ENCODE measurements around the gene PRPH. TPM values are rescaled to one million over a fixed set of nuclear protein-coding genes. Genes with fewer than 3 reads are reported as not detected.

Gene PRPH
- polyA plus RNA-seq, 3 donors = not detected

DNA sequence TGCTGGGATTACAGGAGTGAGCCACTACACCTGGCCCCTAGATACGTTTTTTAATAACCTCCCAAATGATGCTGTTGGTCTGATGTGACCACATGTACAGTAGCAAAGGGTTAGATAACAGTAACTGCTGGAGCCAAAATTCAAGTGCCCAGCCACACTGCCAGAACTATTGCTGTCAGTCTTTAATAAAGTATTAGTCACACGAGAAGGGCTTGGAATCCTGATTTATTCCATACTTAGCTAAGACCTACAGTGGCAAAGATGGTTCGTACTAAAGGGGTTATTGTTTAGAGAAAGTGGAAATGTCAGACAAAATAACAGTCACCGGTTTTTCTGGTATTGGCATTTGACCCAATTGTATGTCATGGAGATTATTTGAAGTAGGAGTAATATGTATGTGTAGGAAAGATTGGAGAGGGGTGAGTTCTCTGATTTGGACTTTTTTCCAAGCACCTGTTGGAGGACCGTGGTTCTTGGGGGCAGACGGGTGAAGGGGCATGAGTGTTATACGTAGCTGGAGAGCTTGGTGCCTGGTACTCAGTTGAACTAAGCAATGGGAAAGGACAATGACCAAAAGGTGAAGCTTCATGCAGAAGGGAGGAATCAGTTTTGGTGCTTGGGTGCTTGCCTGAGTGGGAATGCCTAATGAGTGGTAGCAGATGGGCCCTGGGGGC, 20.4 kb upstream of the PRPH start:
- H3K36me3 ChIP-seq (replicated peaks in 1 of 2; ENCODE audit: control insufficient read depth in 1 of 2, insufficient read depth in 2 of 2, low read length in 2 of 2) = peaks cover 45 to 47% of the 10 kb centered on the region in 2 donors
- H3K9me3 ChIP-seq (replicated peaks in 1 of 2; ENCODE audit: control insufficient read depth in 1 of 2, insufficient read depth in 1 of 2, low read length in 2 of 2) = no peaks in the 10 kb centered on the region
- no peak overlapping the region for H3K27ac ChIP-seq (ENCODE audit: low read depth in 1 of 2, low read length in 2 of 2)
- Mint-ChIP-seq H3K9me3 (no peaks in the 10 kb centered on the region), H3K27me3 (ENCODE audit: low read depth in 3 of 3) (peaks cover 0 to 3% (median 2%) of the 10 kb centered on the region in 3 donors), H3K4me3 (no peak overlapping the region), H3K27ac (peak overlapping the region in 2 of 7 donors; percentile 21 to 57), H3K36me3 (peaks cover 38 to 46% of the 10 kb centered on the region in 2 donors), H3K4me1 (peaks cover 4% of the 10 kb centered on the region)
- DNase-seq = no peak
- no peak overlapping the region for H3K4me2 ChIP-seq (replicated peaks; ENCODE audit: extremely low read depth, low read length, poor library complexity, severe bottlenecking)
- peaks cover 2 to 3% of the 10 kb centered on the region in 2 donors for H3K4me1 ChIP-seq (ENCODE audit: control insufficient read depth in 1 of 2, insufficient read depth in 2 of 2, low read length in 2 of 2)
- peaks cover 16% of the 10 kb centered on the region for H3K79me2 ChIP-seq (ENCODE audit: insufficient read depth, low read length)
- intact Hi-C loops (cut with micrococcal nuclease) = no loop called here
- TF ChIP-seq, protein P1, sequence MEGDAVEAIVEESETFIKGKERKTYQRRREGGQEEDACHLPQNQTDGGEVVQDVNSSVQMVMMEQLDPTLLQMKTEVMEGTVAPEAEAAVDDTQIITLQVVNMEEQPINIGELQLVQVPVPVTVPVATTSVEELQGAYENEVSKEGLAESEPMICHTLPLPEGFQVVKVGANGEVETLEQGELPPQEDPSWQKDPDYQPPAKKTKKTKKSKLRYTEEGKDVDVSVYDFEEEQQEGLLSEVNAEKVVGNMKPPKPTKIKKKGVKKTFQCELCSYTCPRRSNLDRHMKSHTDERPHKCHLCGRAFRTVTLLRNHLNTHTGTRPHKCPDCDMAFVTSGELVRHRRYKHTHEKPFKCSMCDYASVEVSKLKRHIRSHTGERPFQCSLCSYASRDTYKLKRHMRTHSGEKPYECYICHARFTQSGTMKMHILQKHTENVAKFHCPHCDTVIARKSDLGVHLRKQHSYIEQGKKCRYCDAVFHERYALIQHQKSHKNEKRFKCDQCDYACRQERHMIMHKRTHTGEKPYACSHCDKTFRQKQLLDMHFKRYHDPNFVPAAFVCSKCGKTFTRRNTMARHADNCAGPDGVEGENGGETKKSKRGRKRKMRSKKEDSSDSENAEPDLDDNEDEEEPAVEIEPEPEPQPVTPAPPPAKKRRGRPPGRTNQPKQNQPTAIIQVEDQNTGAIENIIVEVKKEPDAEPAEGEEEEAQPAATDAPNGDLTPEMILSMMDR (IDR thresholded peaks at IDR 0.05) = no peak
- H3K27me3 ChIP-seq (ENCODE audit: control insufficient read depth in 2 of 2, insufficient read depth in 2 of 2, low read length in 2 of 2) = no peaks in the 10 kb centered on the region
- H3K9ac ChIP-seq (ENCODE audit: insufficient read depth, low read length, poor library complexity, severe bottlenecking) = no peak overlapping the region
- H3K4me3 ChIP-seq (replicated peaks in 1 of 3; ENCODE audit: low read depth in 2 of 3, low read length in 3 of 3) = no peak overlapping the region
- 88% methylated on average over 5 of the region's 7 CpGs for WGBS (ENCODE audit: insufficient coverage)
- H4K20me1 ChIP-seq (ENCODE audit: insufficient read depth, low read length) = peaks cover 27% of the 10 kb centered on the region
- no peak overlapping the region for H2AFZ ChIP-seq (ENCODE audit: insufficient read depth, low read depth, low read length, poor library complexity, severe bottlenecking)

DNA sequence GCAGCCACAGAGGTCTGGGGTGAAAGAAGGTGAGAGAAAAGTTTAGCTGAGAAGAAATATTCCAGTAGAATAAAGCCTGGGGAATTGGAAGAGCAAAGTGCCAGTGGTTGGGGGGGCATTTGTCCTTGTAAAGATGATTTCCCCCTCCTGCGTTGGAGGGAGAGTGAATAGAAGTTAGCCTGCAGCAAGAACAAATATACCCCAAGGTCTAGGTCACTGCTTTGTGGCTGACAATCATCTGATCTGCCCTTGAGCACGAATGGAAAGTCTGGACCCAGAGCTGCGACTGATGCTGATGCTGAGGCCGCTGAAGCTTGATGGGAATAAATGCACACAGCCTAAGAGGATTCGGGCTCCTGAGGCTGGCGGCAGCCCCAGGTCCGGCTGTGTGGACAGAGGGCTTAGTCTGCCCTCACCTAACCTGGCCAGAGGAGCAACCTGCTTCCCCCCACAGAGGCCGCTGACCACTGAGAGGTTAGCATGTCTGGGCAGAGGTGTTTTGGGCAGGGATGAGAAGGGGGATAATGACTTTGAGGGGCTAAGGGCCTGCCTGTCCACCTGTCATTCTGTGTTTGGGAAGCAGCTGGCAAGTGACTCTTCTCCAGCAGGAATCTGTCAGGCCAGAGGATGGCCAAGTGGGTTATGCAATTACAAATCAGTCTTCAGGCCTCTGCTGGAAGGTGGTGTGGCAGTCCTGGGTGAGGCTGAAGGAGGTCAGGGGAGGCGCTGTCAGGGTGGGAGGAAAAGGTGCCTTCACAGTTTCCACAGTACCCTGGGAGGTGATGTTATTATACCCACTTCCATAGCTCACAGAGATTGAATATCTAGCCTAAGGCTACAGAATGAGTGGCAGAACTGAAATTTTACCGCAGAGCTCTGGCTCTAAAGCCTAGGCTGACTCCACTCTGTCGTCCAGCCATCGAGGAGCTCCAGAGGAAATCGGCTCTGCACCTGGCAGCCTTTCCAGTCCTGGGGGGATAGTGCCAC, 18.4 kb upstream of the PRPH start:
- no peak overlapping the region for H3K4me3 ChIP-seq (replicated peaks in 1 of 3; ENCODE audit: low read depth in 2 of 3, low read length in 3 of 3)
- H3K4me3 Mint-ChIP-seq = no peak overlapping the region
- H3K27me3 Mint-ChIP-seq (ENCODE audit: low read depth in 3 of 3) = peaks cover 1 to 3% (median 3%) of the 10 kb centered on the region in 3 donors
- no peak overlapping the region for H3K27ac ChIP-seq (ENCODE audit: low read depth in 1 of 2, low read length in 2 of 2)
- no peaks in the 10 kb centered on the region for H3K27me3 ChIP-seq (ENCODE audit: control insufficient read depth in 2 of 2, insufficient read depth in 2 of 2, low read length in 2 of 2)
- H3K4me2 ChIP-seq (replicated peaks; ENCODE audit: extremely low read depth, low read length, poor library complexity, severe bottlenecking) = no peak overlapping the region
- no peak overlapping the region for H3K9ac ChIP-seq (ENCODE audit: insufficient read depth, low read length, poor library complexity, severe bottlenecking)
- intact Hi-C loops (cut with micrococcal nuclease) = no loop called here
- WGBS (ENCODE audit: insufficient coverage) = 95% methylated on average over 11 of the region's 13 CpGs
- peaks cover 23 to 28% of the 10 kb centered on the region in 2 donors for H3K36me3 Mint-ChIP-seq
- H4K20me1 ChIP-seq (ENCODE audit: insufficient read depth, low read length) = peaks cover 12% of the 10 kb centered on the region
- peak overlapping the region in 3 of 7 donors; percentile 27 to 37 (median 28) for H3K27ac Mint-ChIP-seq
- DNase-seq = no peak
- no peak overlapping the region for H2AFZ ChIP-seq (ENCODE audit: insufficient read depth, low read depth, low read length, poor library complexity, severe bottlenecking)
- peaks cover 24 to 26% of the 10 kb centered on the region in 2 donors for H3K36me3 ChIP-seq (replicated peaks in 1 of 2; ENCODE audit: control insufficient read depth in 1 of 2, insufficient read depth in 2 of 2, low read length in 2 of 2)
- H3K4me1 ChIP-seq (ENCODE audit: control insufficient read depth in 1 of 2, insufficient read depth in 2 of 2, low read length in 2 of 2) = peaks cover 18 to 20% of the 10 kb centered on the region in 2 donors
- peaks cover under 1% of the 10 kb centered on the region for H3K79me2 ChIP-seq (ENCODE audit: insufficient read depth, low read length)
- peaks cover 0 to 1% (median 0%) of the 10 kb centered on the region in 7 donors for H3K9me3 Mint-ChIP-seq
- peaks cover 19% of the 10 kb centered on the region for H3K4me1 Mint-ChIP-seq
- no peaks in the 10 kb centered on the region for H3K9me3 ChIP-seq (replicated peaks in 1 of 2; ENCODE audit: control insufficient read depth in 1 of 2, insufficient read depth in 1 of 2, low read length in 2 of 2)
- TF ChIP-seq, protein P1 (IDR thresholded peaks at IDR 0.05) = no peak
